B cell (primary cell): ENCODE measurements around the gene SEMA3A. TPM values are rescaled to one million over a fixed set of nuclear protein-coding genes. Genes with fewer than 3 reads are reported as not detected.
"Not testable (repeated sequence)": the region's sequence is repeated elsewhere in the genome, so short reads cannot be mapped to it uniquely, and the experiment has no call there.

Experiments used
- ATAC-seq: fragments of 200-7000 bp; cut with Tn5 transposase; one replicate; pipeline ENCODE4 v1.10.0; 2021; ENCODE audit warnings: low read depth, mild to moderate bottlenecking, moderate number of reproducible peaks, moderate library complexity
- CTCF ChIA-PET: fragments of 350-600 bp; sonication (Branson Sonifier 250); formaldehyde crosslinking; loops from one replicate; lab custom pipeline; 2021; ENCODE audit warnings: antibody characterized with exemption, inconsistent platforms; lab: Charles Lee
- POLR2A ChIA-PET: fragments of 350-600 bp; sonication (Branson Sonifier 250); formaldehyde crosslinking; loops from one replicate; lab custom pipeline; 2021; ENCODE audit warnings: antibody characterized with exemption; lab: Charles Lee
- DNase-seq: peaks from one replicate; pipeline ENCODE4 v3.0.0; 2013
- H2AFZ ChIP-seq: 2 replicates; pipeline ENCODE4 v1.6.1; 2012; ENCODE audit warnings: mild to moderate bottlenecking, low read depth, low read length; ENCODE audit not compliant: insufficient read depth, poor library complexity, severe bottlenecking
- H3K27ac ChIP-seq, 2 donors: 1 replicate in 1 of 2; 2 replicates in 1 of 2; pipeline ENCODE4 v1.5.1; 2012 to 2013; ENCODE audit warnings: low read length in 2 of 2, mild to moderate bottlenecking in 2 of 2, moderate library complexity in 1 of 2
- H3K27me3 ChIP-seq, 4 experiments: fragments of 200-600 bp in 1 of 4; sonication (generic) in 1 of 4; replicated peaks in 1 of 4; 1 replicate in 2 of 4; 2 replicates in 2 of 4; pipeline versions ENCODE4 v1.6.1 to v1.7.0; 2013 to 2016; ENCODE audit warnings: low read length in 3 of 4, mild to moderate bottlenecking in 2 of 4, mixed read lengths in 1 of 4, moderate library complexity in 1 of 4; ENCODE audit not compliant: insufficient read depth in 4 of 4, control insufficient read depth in 3 of 4; ENCODE audit errors: control extremely low read depth in 1 of 4
- H3K36me3 ChIP-seq, 2 experiments: replicated peaks in 1 of 2; 1 replicate in 1 of 2; 2 replicates in 1 of 2; pipeline versions ENCODE4 v1.6.1 to v1.7.1; 2013; ENCODE audit warnings: low read length in 1 of 2; ENCODE audit not compliant: insufficient read depth in 2 of 2, control insufficient read depth in 1 of 2; ENCODE audit errors: control extremely low read depth in 1 of 2, extremely low read depth in 1 of 2
- H3K4me1 ChIP-seq, 2 donors: fragments of 200-600 bp in 1 of 2; sonication (generic) in 1 of 2; 1 replicate in 1 of 2; 2 replicates in 1 of 2; pipeline versions ENCODE4 v1.5.1 to v1.6.1; 2013 to 2017; ENCODE audit warnings: low read length in 2 of 2; ENCODE audit not compliant: control insufficient read depth in 2 of 2, insufficient read depth in 2 of 2
- H3K4me2 ChIP-seq: replicated peaks from 2 replicates; pipeline ENCODE3; 2012; ENCODE audit warnings: mild to moderate bottlenecking, low read depth, low read length; ENCODE audit not compliant: poor library complexity, severe bottlenecking
- H3K4me3 ChIP-seq, 5 experiments: fragments of 200-600 bp in 1 of 5; sonication (generic) in 1 of 5; 1 replicate in 3 of 5; 2 replicates in 2 of 5; pipeline versions ENCODE4 v1.5.1 to v1.7.0; 2011 to 2016; ENCODE audit warnings: low read length in 4 of 5, mild to moderate bottlenecking in 4 of 5, low read depth in 2 of 5, control low read depth in 1 of 5, moderate library complexity in 1 of 5; ENCODE audit not compliant: insufficient read depth in 1 of 5; ENCODE audit errors: control extremely low read depth in 1 of 5, extremely low read depth in 1 of 5
- H3K79me2 ChIP-seq: fragments of 200-600 bp; sonication (generic); one replicate; pipeline ENCODE4 v1.6.0; 2016; ENCODE audit warnings: low read length; ENCODE audit not compliant: control insufficient read depth, insufficient read depth
- H3K9ac ChIP-seq: fragments of 200-600 bp; sonication (generic); 2 replicates; pipeline ENCODE4 v1.6.1; 2017; ENCODE audit warnings: mild to moderate bottlenecking, low read length, moderate library complexity
- H3K9me3 ChIP-seq, 3 donors: one replicate each; pipeline versions ENCODE4 v1.6.1 to v1.7.1; 2013; ENCODE audit warnings: low read length in 2 of 3; ENCODE audit not compliant: control insufficient read depth in 2 of 3, insufficient read depth in 1 of 3; ENCODE audit errors: control extremely low read depth in 1 of 3
- H4K20me1 ChIP-seq: 2 replicates; pipeline ENCODE4 v1.6.0; 2012; ENCODE audit warnings: mild to moderate bottlenecking, low read length; ENCODE audit not compliant: insufficient read depth, control insufficient read depth, poor library complexity, severe bottlenecking
- H3K27ac Mint-ChIP-seq: one replicate; pipeline ENCODE4 v1.8.0; 2021; ENCODE audit warnings: mixed read lengths
- H3K27me3 Mint-ChIP-seq: one replicate; pipeline ENCODE4 v1.8.0; 2021; ENCODE audit warnings: mixed read lengths
- H3K4me1 Mint-ChIP-seq: one replicate; pipeline ENCODE4 v1.8.0; 2021; ENCODE audit warnings: mixed read lengths
- H3K4me3 Mint-ChIP-seq: one replicate; pipeline ENCODE4 v1.8.0; 2021; ENCODE audit warnings: mixed read lengths
- H3K9me3 Mint-ChIP-seq: one replicate; pipeline ENCODE4 v1.8.0; 2022; ENCODE audit warnings: mixed read lengths; ENCODE audit not compliant: insufficient read depth
- CTCF ChIP-seq: fragments of 200-600 bp; IDR thresholded peaks from one replicate; pipeline ENCODE4 v1.8.0; 2022; ENCODE audit warnings: antibody characterized with exemption, mild to moderate bottlenecking
- EZH2 ChIP-seq: IDR thresholded peaks from 2 replicates; pipeline ENCODE4 v1.6.1; 2012; ENCODE audit warnings: borderline replicate concordance, low read depth, mild to moderate bottlenecking, moderate library complexity, low read length; ENCODE audit not compliant: insufficient read depth, poor library complexity, severe bottlenecking
- WGBS: methylation state at CpG from one replicate; pipeline ENCODE4 v1.1.5; 2013; ENCODE audit warnings: missing lambda C conversion rate; ENCODE audit not compliant: insufficient coverage; 5-methylcytosine and 5-hydroxymethylcytosine counted together
- intact Hi-C: fragments of 100-400 bp; cut with micrococcal nuclease; formaldehyde crosslinking; loops from one replicate; pipeline ENCODE4 v1.10.0; 2022
- polyA plus RNA-seq: library from polyadenylated mRNA; depleted of rRNA; stranded (reverse); fragments of >200 nt; gene quantifications from 2 replicates; pipeline ENCODE4 v1.2.3, GENCODE V29; 2012
- total RNA-seq, 2 donors: library from RNA; stranded (reverse); fragments of 120-200 nt in 1 of 2; gene quantifications; 1 replicate in 1 of 2; 2 replicates in 1 of 2; pipeline versions ENCODE4 v1.2.3 to v1.2.4, GENCODE V29; 2013 to 2022

Gene SEMA3A
- total and polyA plus RNA-seq, 2 donors (not counting 1 experiment from before 2014, with no cell fraction given) = not detected

GRCh38 chr7:84069999-84070500, 124.5 kb downstream of the SEMA3A start:
- CTCF ChIA-PET = no interaction called here
- no peaks in the 10 kb centered on the region for H3K9me3 Mint-ChIP-seq
- Histone ChIP-seq H3K79me2 (no peaks in the 10 kb centered on the region), H3K4me2 (no peak overlapping the region), H3K27me3 (no peaks in the 10 kb centered on the region), H3K9me3 (no peaks in the 10 kb centered on the region), H3K4me3 (no peak overlapping the region), H3K9ac (no peak overlapping the region), H3K4me1 (no peaks in the 10 kb centered on the region), H4K20me1 (no peaks in the 10 kb centered on the region), H3K27ac (no peak overlapping the region), H3K36me3 (no peaks in the 10 kb centered on the region), H2AFZ (no peak overlapping the region)
- H3K4me1 Mint-ChIP-seq = no peaks in the 10 kb centered on the region
- intact Hi-C loops = no loop called here
- DNase-seq (no peak), ATAC-seq (no peak)
- H3K27me3 Mint-ChIP-seq = no peaks in the 10 kb centered on the region
- POLR2A ChIA-PET = no interaction called here
- WGBS = no CpG with 5 or more reads among the region's 2 CpGs
- TF ChIP-seq EZH2 (no peak), CTCF (no peak)
- H3K4me3 Mint-ChIP-seq = no peak overlapping the region
- no peak overlapping the region for H3K27ac Mint-ChIP-seq

- Mint-ChIP-seq H3K27me3 (no peaks in the 10 kb centered on the region), H3K4me1 (no peaks in the 10 kb centered on the region), H3K9me3 (no peaks in the 10 kb centered on the region), H3K27ac (no peak overlapping the region), H3K4me3 (no peak overlapping the region)
- Histone ChIP-seq H3K4me1 (no peaks in the 10 kb centered on the region), H3K36me3 (no peaks in the 10 kb centered on the region), H3K4me3 (no peak overlapping the region), H4K20me1 (no peaks in the 10 kb centered on the region), H3K79me2 (no peaks in the 10 kb centered on the region), H2AFZ (no peak overlapping the region), H3K27me3 (no peaks in the 10 kb centered on the region), H3K4me2 (no peak overlapping the region), H3K9ac (no peak overlapping the region), H3K27ac (no peak overlapping the region), H3K9me3 (no peaks in the 10 kb centered on the region)
- TF ChIP-seq EZH2 (no peak), CTCF (no peak)
- no CpG with 5 or more reads among the region's 1 CpG for WGBS
- ChIA-PET POLR2A (no interaction called here), CTCF (no interaction called here)
- intact Hi-C loops = no loop called here
- ATAC-seq = no peak
- no peak for DNase-seq
Measured at GRCh38 chr7:84069033-84069432, 125.6 kb downstream of the SEMA3A start.

- intact Hi-C loops, H3K27me3 Mint-ChIP-seq, H3K27ac ChIP-seq, H3K36me3 ChIP-seq, POLR2A ChIA-PET, H3K9ac ChIP-seq, H2AFZ ChIP-seq, CTCF ChIA-PET, H3K4me1 Mint-ChIP-seq, H3K4me2 ChIP-seq, H3K27ac Mint-ChIP-seq, H3K27me3 ChIP-seq, H4K20me1 ChIP-seq, DNase-seq, H3K9me3 ChIP-seq, H3K4me3 Mint-ChIP-seq, H3K4me1 ChIP-seq, H3K79me2 ChIP-seq, ATAC-seq, H3K4me3 ChIP-seq, H3K9me3 Mint-ChIP-seq: not testable (repeated sequence)
- WGBS = 97% methylated on average over 26 of the region's 28 CpGs
Measured at GRCh38 chr7:84062489-84062901, 132.1 kb downstream of the SEMA3A start.
